GM12878 (cell line): ENCODE data around the gene CCDC97. TPM values are rescaled to one million over a fixed set of nuclear protein-coding genes. Genes with fewer than 3 reads are reported as not detected.

ENCODE experiments used
- BACH1 ChIP-seq: fragments of 450-650 bp; IDR thresholded peaks from 2 replicates; pipeline ENCODE4 v1.6.1; 2017; ENCODE audit warnings: mild to moderate bottlenecking, borderline replicate concordance
- BCL11A ChIP-seq: IDR thresholded peaks from 2 replicates; pipeline ENCODE4 v1.6.1; 2011; ENCODE audit warnings: low read depth, low read length
- ESRRA ChIP-seq: IDR thresholded peaks from 2 replicates; pipeline ENCODE4 v1.6.1; 2012; ENCODE audit warnings: mild to moderate bottlenecking, low read length, improper control_type of control experiment
- ETV6 ChIP-seq, 2 experiments: fragments of 450-650 bp in 1 of 2; IDR thresholded peaks in 1 of 2; conservative IDR thresholded peaks in 1 of 2; 2 replicates each; pipeline ENCODE4 v1.6.1; 2014; ENCODE audit warnings: antibody characterized with exemption in 1 of 2, borderline replicate concordance in 1 of 2, low read depth in 1 of 2, mild to moderate bottlenecking in 1 of 2, moderate library complexity in 1 of 2
- MTA3 ChIP-seq: IDR thresholded peaks from 2 replicates; pipeline ENCODE4 v1.6.1; 2012; ENCODE audit warnings: low read length, inconsistent platforms, borderline replicate concordance
- MYC ChIP-seq: IDR thresholded peaks from 2 replicates; pipeline ENCODE4 v1.6.1; 2011; ENCODE audit warnings: mild to moderate bottlenecking, low read length, moderate library complexity, inconsistent platforms; ENCODE audit not compliant: insufficient read depth, insufficient replicate concordance, insufficient read length, severe bottlenecking
- NFYB ChIP-seq: IDR thresholded peaks from 2 replicates; pipeline ENCODE4 v1.6.1; 2011; ENCODE audit warnings: low read depth, mild to moderate bottlenecking, low read length, improper control_type of control experiment, moderate library complexity; ENCODE audit not compliant: insufficient read depth
- PML ChIP-seq: IDR thresholded peaks from 2 replicates; pipeline ENCODE4 v1.6.1; 2012; ENCODE audit warnings: low read length, inconsistent platforms
- POU2F2 ChIP-seq: IDR thresholded peaks from 3 replicates; pipeline ENCODE4 v1.6.1; 2011; ENCODE audit warnings: low read depth, mild to moderate bottlenecking, low read length, borderline replicate concordance
- SP1 ChIP-seq: IDR thresholded peaks from one replicate; pipeline ENCODE4 v1.6.1; 2011; ENCODE audit warnings: low read depth, low read length
- TCF7 ChIP-seq: IDR thresholded peaks from 2 replicates; pipeline ENCODE4 v1.6.1; 2014; ENCODE audit warnings: antibody characterized with exemption, borderline replicate concordance
- ZNF384 ChIP-seq: IDR thresholded peaks from 2 replicates; pipeline ENCODE4 v1.6.1; 2012; ENCODE audit warnings: low read depth, mild to moderate bottlenecking, low read length, improper control_type of control experiment, borderline replicate concordance
- polyA plus RNA-seq, 11 experiments: library from polyadenylated mRNA; depleted of rRNA in 4 of 11; unstranded in 6 of 11; stranded (reverse) in 5 of 11; fragments of >200 nt; fragmentation: Nextera tagmentation in 4 of 11; fragmentation: Illumina TruSeq in 1 of 11; extraction: Ambion mirVana in 4 of 11; extraction: Trizol in 1 of 11; gene quantifications; 1 replicate in 1 of 11; 2 replicates in 10 of 11; pipeline versions ENCODE4 v1.2.1 to v1.2.3, GENCODE V29; 2011 to 2016; ENCODE audit warnings: inconsistent platforms in 2 of 11, missing spikeins in 2 of 11, low read depth in 1 of 11
- total RNA-seq, 4 experiments: library from RNA; depleted of rRNA in 3 of 4; stranded (reverse); fragments of >200 nt in 3 of 4; fragmentation: Illumina TruSeq in 1 of 4; extraction: Trizol in 1 of 4; gene quantifications; 2 replicates each; pipeline versions ENCODE4 v1.2.1 to v1.2.3, GENCODE V29; 2013 to 2021
- TF ChIP-seq, protein P1 (sequence below), 3 experiments: IDR thresholded peaks in 2 of 3; conservative IDR thresholded peaks in 1 of 3; 2 replicates each; pipeline ENCODE4 v1.5.1; 2011; ENCODE audit warnings: low read depth in 3 of 3, low read length in 3 of 3, mild to moderate bottlenecking in 3 of 3, control low read depth in 2 of 3, moderate library complexity in 2 of 3, inconsistent platforms in 1 of 3, mixed read lengths in 1 of 3; ENCODE audit not compliant: control insufficient read depth in 2 of 3, insufficient read depth in 1 of 3; ENCODE audit errors: extremely low read depth in 1 of 3
- TF ChIP-seq, protein P2 (sequence below): IDR thresholded peaks from 2 replicates; pipeline ENCODE4 v1.6.1; 2012; ENCODE audit warnings: mild to moderate bottlenecking, low read depth, low read length
- TF ChIP-seq, protein P3 (sequence below): fragments of 450-650 bp; formaldehyde crosslinking; IDR thresholded peaks from 2 replicates; pipeline ENCODE4 v1.4.0; 2020; ENCODE audit warnings: mild to moderate bottlenecking, moderate library complexity
- TF ChIP-seq, protein P4 (sequence below): IDR thresholded peaks from 2 replicates; pipeline ENCODE4 v1.6.1; 2012; ENCODE audit warnings: low read depth, low read length, improper control_type of control experiment

The CCDC97 gene
- total and polyA plus RNA-seq, 10 of the 15 experiments (the other 5 are each of a cell fraction or from before 2014, with no cell fraction given): 1.8 to 34.1 (median 18.8) TPM

DNA sequence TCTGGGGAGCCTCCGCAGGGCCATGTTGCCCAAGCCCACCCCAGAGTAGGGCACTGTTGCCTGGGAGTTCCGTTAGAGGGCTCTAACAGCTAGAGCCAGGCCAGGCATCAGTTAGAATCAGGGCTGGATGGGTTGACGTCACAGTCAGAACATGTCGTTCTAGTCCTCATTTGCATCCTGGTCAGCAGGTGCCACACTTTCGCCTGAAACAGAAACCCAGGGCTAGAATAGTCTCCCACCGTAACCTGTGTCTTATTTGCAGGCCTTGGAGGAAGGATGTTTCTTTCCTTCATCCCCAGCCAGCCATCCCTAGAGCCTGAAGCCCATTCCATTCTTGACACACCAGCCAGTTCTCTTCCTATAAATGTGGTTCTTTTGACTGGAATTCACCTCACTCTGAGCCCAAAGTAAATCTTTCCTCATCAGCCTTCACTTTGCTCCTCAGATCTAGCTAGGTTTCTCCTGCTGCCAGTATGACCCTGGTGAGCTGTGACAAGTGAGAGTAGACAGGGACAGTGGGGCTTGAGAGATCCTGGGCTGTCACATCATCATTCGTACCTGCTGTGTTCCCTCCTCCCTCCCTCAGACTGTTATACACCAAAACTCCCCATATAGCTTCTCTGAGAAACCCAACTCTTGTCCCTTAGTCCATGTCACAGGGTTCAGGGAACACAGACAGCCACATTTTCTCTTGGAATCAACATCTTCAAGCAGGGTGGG, 12.2 kb upstream of the CCDC97 start (continued):
- TF ChIP-seq NFYB: no peak
- TF ChIP-seq, protein P1, sequence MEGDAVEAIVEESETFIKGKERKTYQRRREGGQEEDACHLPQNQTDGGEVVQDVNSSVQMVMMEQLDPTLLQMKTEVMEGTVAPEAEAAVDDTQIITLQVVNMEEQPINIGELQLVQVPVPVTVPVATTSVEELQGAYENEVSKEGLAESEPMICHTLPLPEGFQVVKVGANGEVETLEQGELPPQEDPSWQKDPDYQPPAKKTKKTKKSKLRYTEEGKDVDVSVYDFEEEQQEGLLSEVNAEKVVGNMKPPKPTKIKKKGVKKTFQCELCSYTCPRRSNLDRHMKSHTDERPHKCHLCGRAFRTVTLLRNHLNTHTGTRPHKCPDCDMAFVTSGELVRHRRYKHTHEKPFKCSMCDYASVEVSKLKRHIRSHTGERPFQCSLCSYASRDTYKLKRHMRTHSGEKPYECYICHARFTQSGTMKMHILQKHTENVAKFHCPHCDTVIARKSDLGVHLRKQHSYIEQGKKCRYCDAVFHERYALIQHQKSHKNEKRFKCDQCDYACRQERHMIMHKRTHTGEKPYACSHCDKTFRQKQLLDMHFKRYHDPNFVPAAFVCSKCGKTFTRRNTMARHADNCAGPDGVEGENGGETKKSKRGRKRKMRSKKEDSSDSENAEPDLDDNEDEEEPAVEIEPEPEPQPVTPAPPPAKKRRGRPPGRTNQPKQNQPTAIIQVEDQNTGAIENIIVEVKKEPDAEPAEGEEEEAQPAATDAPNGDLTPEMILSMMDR (IDR thresholded peaks at IDR 0.05 in 2 of 3, conservative IDR thresholded peaks at IDR 0.05 in 1 of 3; ENCODE audit: control insufficient read depth in 2 of 3, extremely low read depth in 1 of 3, insufficient read depth in 1 of 3, low read depth in 3 of 3, low read length in 3 of 3): peak; percentile 20 to 26 (median 24); a peak in 3 of 6 replicates
- TF ChIP-seq PML: no peak
- TF ChIP-seq MTA3: no peak
- TF ChIP-seq ZNF384: no peak
- TF ChIP-seq, protein P2, sequence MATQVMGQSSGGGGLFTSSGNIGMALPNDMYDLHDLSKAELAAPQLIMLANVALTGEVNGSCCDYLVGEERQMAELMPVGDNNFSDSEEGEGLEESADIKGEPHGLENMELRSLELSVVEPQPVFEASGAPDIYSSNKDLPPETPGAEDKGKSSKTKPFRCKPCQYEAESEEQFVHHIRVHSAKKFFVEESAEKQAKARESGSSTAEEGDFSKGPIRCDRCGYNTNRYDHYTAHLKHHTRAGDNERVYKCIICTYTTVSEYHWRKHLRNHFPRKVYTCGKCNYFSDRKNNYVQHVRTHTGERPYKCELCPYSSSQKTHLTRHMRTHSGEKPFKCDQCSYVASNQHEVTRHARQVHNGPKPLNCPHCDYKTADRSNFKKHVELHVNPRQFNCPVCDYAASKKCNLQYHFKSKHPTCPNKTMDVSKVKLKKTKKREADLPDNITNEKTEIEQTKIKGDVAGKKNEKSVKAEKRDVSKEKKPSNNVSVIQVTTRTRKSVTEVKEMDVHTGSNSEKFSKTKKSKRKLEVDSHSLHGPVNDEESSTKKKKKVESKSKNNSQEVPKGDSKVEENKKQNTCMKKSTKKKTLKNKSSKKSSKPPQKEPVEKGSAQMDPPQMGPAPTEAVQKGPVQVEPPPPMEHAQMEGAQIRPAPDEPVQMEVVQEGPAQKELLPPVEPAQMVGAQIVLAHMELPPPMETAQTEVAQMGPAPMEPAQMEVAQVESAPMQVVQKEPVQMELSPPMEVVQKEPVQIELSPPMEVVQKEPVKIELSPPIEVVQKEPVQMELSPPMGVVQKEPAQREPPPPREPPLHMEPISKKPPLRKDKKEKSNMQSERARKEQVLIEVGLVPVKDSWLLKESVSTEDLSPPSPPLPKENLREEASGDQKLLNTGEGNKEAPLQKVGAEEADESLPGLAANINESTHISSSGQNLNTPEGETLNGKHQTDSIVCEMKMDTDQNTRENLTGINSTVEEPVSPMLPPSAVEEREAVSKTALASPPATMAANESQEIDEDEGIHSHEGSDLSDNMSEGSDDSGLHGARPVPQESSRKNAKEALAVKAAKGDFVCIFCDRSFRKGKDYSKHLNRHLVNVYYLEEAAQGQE: no peak
- TF ChIP-seq ETV6 (conservative IDR thresholded peaks at IDR 0.05 in 1 of 2, IDR thresholded peaks at IDR 0.05 in 1 of 2; ENCODE audit: borderline replicate concordance in 1 of 2, low read depth in 1 of 2): no peak
- TF ChIP-seq POU2F2: peak; percentile 97
- TF ChIP-seq TCF7: no peak
- no peak for TF ChIP-seq MYC
- no peak for TF ChIP-seq BACH1
- no peak for TF ChIP-seq BCL11A
- TF ChIP-seq, protein P3, sequence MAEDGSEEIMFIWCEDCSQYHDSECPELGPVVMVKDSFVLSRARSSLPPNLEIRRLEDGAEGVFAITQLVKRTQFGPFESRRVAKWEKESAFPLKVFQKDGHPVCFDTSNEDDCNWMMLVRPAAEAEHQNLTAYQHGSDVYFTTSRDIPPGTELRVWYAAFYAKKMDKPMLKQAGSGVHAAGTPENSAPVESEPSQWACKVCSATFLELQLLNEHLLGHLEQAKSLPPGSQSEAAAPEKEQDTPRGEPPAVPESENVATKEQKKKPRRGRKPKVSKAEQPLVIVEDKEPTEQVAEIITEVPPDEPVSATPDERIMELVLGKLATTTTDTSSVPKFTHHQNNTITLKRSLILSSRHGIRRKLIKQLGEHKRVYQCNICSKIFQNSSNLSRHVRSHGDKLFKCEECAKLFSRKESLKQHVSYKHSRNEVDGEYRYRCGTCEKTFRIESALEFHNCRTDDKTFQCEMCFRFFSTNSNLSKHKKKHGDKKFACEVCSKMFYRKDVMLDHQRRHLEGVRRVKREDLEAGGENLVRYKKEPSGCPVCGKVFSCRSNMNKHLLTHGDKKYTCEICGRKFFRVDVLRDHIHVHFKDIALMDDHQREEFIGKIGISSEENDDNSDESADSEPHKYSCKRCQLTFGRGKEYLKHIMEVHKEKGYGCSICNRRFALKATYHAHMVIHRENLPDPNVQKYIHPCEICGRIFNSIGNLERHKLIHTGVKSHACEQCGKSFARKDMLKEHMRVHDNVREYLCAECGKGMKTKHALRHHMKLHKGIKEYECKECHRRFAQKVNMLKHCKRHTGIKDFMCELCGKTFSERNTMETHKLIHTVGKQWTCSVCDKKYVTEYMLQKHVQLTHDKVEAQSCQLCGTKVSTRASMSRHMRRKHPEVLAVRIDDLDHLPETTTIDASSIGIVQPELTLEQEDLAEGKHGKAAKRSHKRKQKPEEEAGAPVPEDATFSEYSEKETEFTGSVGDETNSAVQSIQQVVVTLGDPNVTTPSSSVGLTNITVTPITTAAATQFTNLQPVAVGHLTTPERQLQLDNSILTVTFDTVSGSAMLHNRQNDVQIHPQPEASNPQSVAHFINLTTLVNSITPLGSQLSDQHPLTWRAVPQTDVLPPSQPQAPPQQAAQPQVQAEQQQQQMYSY: no peak
- TF ChIP-seq, protein P4, sequence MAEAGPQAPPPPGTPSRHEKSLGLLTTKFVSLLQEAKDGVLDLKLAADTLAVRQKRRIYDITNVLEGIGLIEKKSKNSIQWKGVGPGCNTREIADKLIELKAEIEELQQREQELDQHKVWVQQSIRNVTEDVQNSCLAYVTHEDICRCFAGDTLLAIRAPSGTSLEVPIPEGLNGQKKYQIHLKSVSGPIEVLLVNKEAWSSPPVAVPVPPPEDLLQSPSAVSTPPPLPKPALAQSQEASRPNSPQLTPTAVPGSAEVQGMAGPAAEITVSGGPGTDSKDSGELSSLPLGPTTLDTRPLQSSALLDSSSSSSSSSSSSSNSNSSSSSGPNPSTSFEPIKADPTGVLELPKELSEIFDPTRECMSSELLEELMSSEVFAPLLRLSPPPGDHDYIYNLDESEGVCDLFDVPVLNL: no peak
- TF ChIP-seq ESRRA: no peak
- no peak for TF ChIP-seq SP1
